Measurements from ENCODE around the gene ZNF362. TPM values are rescaled to one million over a fixed set of nuclear protein-coding genes. Genes with fewer than 3 reads are reported as not detected.

The ZNF362 gene
- total RNA-seq, 2 experiments from 2014 or later: 8.9 to 26.1 TPM

- no TSS peak for BruUV-seq (replicated peaks)
- DNase-seq (ENCODE audit: low spot score): no peak
- H3K4me1 ChIP-seq (ENCODE audit: insufficient read depth, low read length, poor library complexity, severe bottlenecking): no peaks in the 10 kb centered on the region
- no peak overlapping the region for H2AFZ ChIP-seq (ENCODE audit: low read length)
- no peak overlapping the region for H3K27ac ChIP-seq (ENCODE audit: low read depth, low read length, poor library complexity, severe bottlenecking)
- no peak overlapping the region for H3K4me3 ChIP-seq (ENCODE audit: low read depth, low read length, poor library complexity, severe bottlenecking)
- H3K4me2 ChIP-seq (ENCODE audit: low read length): no peak overlapping the region
- no peaks in the 10 kb centered on the region for H3K79me2 ChIP-seq (ENCODE audit: insufficient read depth, low read depth, low read length)
- TF ChIP-seq EZH2phosphoT487 (IDR thresholded peaks at IDR 0.05; ENCODE audit: borderline replicate concordance, low read depth, low read length) (no peak), CTCF (conservative IDR thresholded peaks at IDR 0.05; ENCODE audit: low read length) (no peak)
- no peaks in the 10 kb centered on the region for H3K9me3 ChIP-seq (ENCODE audit: low read length)
- intact Hi-C loops (cut with micrococcal nuclease; ENCODE audit: unreplicated experiment): no loop called here
- H3K9me2 ChIP-seq (ENCODE audit: insufficient read depth, low read length): no peaks in the 10 kb centered on the region
- H4K20me1 ChIP-seq (ENCODE audit: insufficient read depth, low read length): no peaks in the 10 kb centered on the region
- H3K36me3 ChIP-seq (ENCODE audit: insufficient read depth, low read length): no peaks in the 10 kb centered on the region
- CTCF ChIA-PET (ENCODE audit: unreplicated experiment): no interaction called here
- POLR2A ChIA-PET: no interaction called here
Observed at GRCh38 chr1:33273406-33273805, 17.1 kb downstream of the ZNF362 start.

GRCh38 chr1:33273961-33274371, 17.7 kb downstream of the ZNF362 start:
- no peaks in the 10 kb centered on the region for H4K20me1 ChIP-seq (ENCODE audit: insufficient read depth, low read length)
- CTCF ChIA-PET (ENCODE audit: unreplicated experiment): interaction anchor here (0.5 kb wide), 1 partner anchor 77 kb away, joined by 3 read pairs; no protein-coding TSS in a partner anchor
- no peak overlapping the region for H2AFZ ChIP-seq (ENCODE audit: low read length)
- no peaks in the 10 kb centered on the region for H3K9me3 ChIP-seq (ENCODE audit: low read length)
- H3K9me2 ChIP-seq (ENCODE audit: insufficient read depth, low read length): no peaks in the 10 kb centered on the region
- no peak overlapping the region for H3K27ac ChIP-seq (ENCODE audit: low read depth, low read length, poor library complexity, severe bottlenecking)
- intact Hi-C loops (cut with micrococcal nuclease; ENCODE audit: unreplicated experiment): no loop called here
- H3K4me3 ChIP-seq (ENCODE audit: low read depth, low read length, poor library complexity, severe bottlenecking): no peak overlapping the region
- no peak overlapping the region for H3K4me2 ChIP-seq (ENCODE audit: low read length)
- no peak for DNase-seq (ENCODE audit: low spot score)
- POLR2A ChIA-PET: no interaction called here
- TF ChIP-seq CTCF (conservative IDR thresholded peaks at IDR 0.05; ENCODE audit: low read length): no peak
- H3K36me3 ChIP-seq (ENCODE audit: insufficient read depth, low read length): no peaks in the 10 kb centered on the region
- no peaks in the 10 kb centered on the region for H3K79me2 ChIP-seq (ENCODE audit: insufficient read depth, low read depth, low read length)
- H3K4me1 ChIP-seq (ENCODE audit: insufficient read depth, low read length, poor library complexity, severe bottlenecking): no peaks in the 10 kb centered on the region
- BruUV-seq (replicated peaks): no TSS peak

- ChIA-PET POLR2A (no interaction called here), CTCF (ENCODE audit: unreplicated experiment) (interaction anchor here (0.5 kb wide), 1 partner anchor 78 kb away, joined by 3 read pairs; no protein-coding TSS in a partner anchor)
- no peak for DNase-seq (ENCODE audit: low spot score)
- Histone ChIP-seq H3K4me3 (ENCODE audit: low read depth, low read length, poor library complexity, severe bottlenecking) (no peak overlapping the region), H3K36me3 (ENCODE audit: insufficient read depth, low read length) (no peaks in the 10 kb centered on the region), H3K27ac (ENCODE audit: low read depth, low read length, poor library complexity, severe bottlenecking) (no peak overlapping the region), H4K20me1 (ENCODE audit: insufficient read depth, low read length) (no peaks in the 10 kb centered on the region), H3K79me2 (ENCODE audit: insufficient read depth, low read depth, low read length) (no peaks in the 10 kb centered on the region), H3K4me1 (ENCODE audit: insufficient read depth, low read length, poor library complexity, severe bottlenecking) (no peaks in the 10 kb centered on the region), H3K9me3 (ENCODE audit: low read length) (no peaks in the 10 kb centered on the region), H3K9me2 (ENCODE audit: insufficient read depth, low read length) (no peaks in the 10 kb centered on the region), H2AFZ (ENCODE audit: low read length) (no peak overlapping the region), H3K4me2 (ENCODE audit: low read length) (no peak overlapping the region)
- intact Hi-C loops (cut with micrococcal nuclease; ENCODE audit: unreplicated experiment): no loop called here
- TF ChIP-seq CTCF (conservative IDR thresholded peaks at IDR 0.05; ENCODE audit: low read length) (no peak), EZH2phosphoT487 (IDR thresholded peaks at IDR 0.05; ENCODE audit: borderline replicate concordance, low read depth, low read length) (no peak)
- no TSS peak for BruUV-seq (replicated peaks)
Observed at GRCh38 chr1:33274446-33274845, 18.2 kb downstream of the ZNF362 start.
